Fibroblast of lung (primary cell): ENCODE results near the gene MAST2. TPM values are rescaled to one million over a fixed set of nuclear protein-coding genes. Genes with fewer than 3 reads are reported as not detected.

Source experiments
- DNase-seq, 2 donors: peaks; one replicate each; pipeline versions ENCODE4 v3.0.0 to v3.0.0-alpha.2; 2010; ENCODE audit warnings: low read depth in 2 of 2
- H2AFZ ChIP-seq: 2 replicates; pipeline ENCODE4 v1.5.1; 2012; ENCODE audit warnings: low read length, control low read depth, inconsistent platforms
- H3K27ac ChIP-seq: 2 replicates; pipeline ENCODE4 v1.5.1; 2011; ENCODE audit warnings: low read length, control low read depth; ENCODE audit not compliant: insufficient read depth
- H3K27me3 ChIP-seq: 2 replicates; pipeline ENCODE4 v1.5.1; 2011; ENCODE audit warnings: mild to moderate bottlenecking, low read length; ENCODE audit not compliant: control insufficient read depth, insufficient read depth
- H3K36me3 ChIP-seq: 2 replicates; pipeline ENCODE4 v1.5.1; 2011; ENCODE audit warnings: low read length; ENCODE audit not compliant: control insufficient read depth, insufficient read depth
- H3K4me1 ChIP-seq: 2 replicates; pipeline ENCODE4 v1.5.1; 2011; ENCODE audit warnings: low read length; ENCODE audit not compliant: control insufficient read depth, insufficient read depth; ENCODE audit errors: extremely low read depth
- H3K4me2 ChIP-seq: 2 replicates; pipeline ENCODE4 v1.5.1; 2011; ENCODE audit warnings: low read length, control low read depth; ENCODE audit not compliant: insufficient read depth; ENCODE audit errors: extremely low read depth
- H3K4me3 ChIP-seq, 4 experiments: fragments of 200-600 bp in 1 of 4; sonication (generic) in 1 of 4; replicated peaks in 1 of 4; 2 replicates each; pipeline ENCODE4 v1.5.1; 2011 to 2016; ENCODE audit warnings: low read length in 4 of 4, low read depth in 3 of 4, mild to moderate bottlenecking in 3 of 4, control low read depth in 2 of 4, inconsistent platforms in 1 of 4, mixed read lengths in 1 of 4; ENCODE audit not compliant: insufficient read depth in 1 of 4; ENCODE audit errors: control extremely low read depth in 1 of 4
- H3K79me2 ChIP-seq: 2 replicates; pipeline ENCODE4 v1.5.1; 2012; ENCODE audit warnings: mild to moderate bottlenecking, low read length, inconsistent platforms; ENCODE audit not compliant: control insufficient read depth, insufficient read depth
- H3K9ac ChIP-seq: 2 replicates; pipeline ENCODE4 v1.5.1; 2011; ENCODE audit warnings: mild to moderate bottlenecking, low read length, control low read depth; ENCODE audit not compliant: insufficient read depth
- H3K9me3 ChIP-seq: 2 replicates; pipeline ENCODE4 v1.5.1; 2012; ENCODE audit warnings: low read depth, low read length; ENCODE audit not compliant: control insufficient read depth, insufficient read depth
- H4K20me1 ChIP-seq: 2 replicates; pipeline ENCODE4 v1.5.1; 2011; ENCODE audit warnings: low read length; ENCODE audit not compliant: control insufficient read depth, insufficient read depth; ENCODE audit errors: extremely low read depth
- EZH2 ChIP-seq: IDR thresholded peaks from 2 replicates; pipeline ENCODE4 v1.5.1; 2012; ENCODE audit warnings: low read length, control low read depth, mild to moderate bottlenecking; ENCODE audit errors: missing control alignments
- polyA plus RNA-seq, 2 donors: library from polyadenylated mRNA; depleted of rRNA in 1 of 2; stranded (reverse) in 1 of 2; unstranded in 1 of 2; fragments of >200 nt; gene quantifications; 2 replicates each; pipeline ENCODE4 v1.2.1, GENCODE V29; 2011 to 2012; ENCODE audit warnings: missing spikeins in 1 of 2
- total RNA-seq: library from RNA; depleted of rRNA; stranded (reverse); fragments of >200 nt; gene quantifications from 2 replicates; pipeline ENCODE4 v1.2.1, GENCODE V29; 2014
- TF ChIP-seq, protein P1 (sequence below), 2 donors: IDR thresholded peaks in 1 of 2; conservative IDR thresholded peaks in 1 of 2; 1 replicate in 1 of 2; 2 replicates in 1 of 2; pipeline ENCODE4 v1.5.1; 2011 to 2012; ENCODE audit warnings: low read length in 2 of 2, control low read depth in 1 of 2, inconsistent platforms in 1 of 2, low read depth in 1 of 2, mild to moderate bottlenecking in 1 of 2

MAST2 gene
- total and polyA plus RNA-seq, 2 donors (not counting 1 experiment from before 2014, with no cell fraction given): 17.5 to 24.9 TPM

DNA sequence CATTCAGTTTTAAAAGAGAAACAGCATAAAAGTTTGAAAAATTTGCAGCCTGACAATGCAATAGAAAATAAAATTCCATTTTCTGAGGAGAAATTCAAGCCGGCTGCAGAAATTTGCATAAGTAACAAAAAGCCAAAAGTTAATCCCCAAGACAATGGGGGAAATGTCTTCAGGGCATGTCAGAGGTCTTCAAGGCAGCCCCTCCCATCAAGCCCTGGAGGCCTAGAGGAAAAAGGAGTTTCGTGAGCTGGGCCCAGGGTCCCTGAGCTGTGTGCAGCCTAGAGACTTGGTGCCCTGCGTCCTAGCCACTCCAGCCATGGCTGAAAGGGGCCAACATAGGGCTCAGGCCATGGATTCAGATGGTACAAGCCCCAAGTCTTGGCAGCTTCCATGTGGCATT is 254.4 kb downstream of the MAST2 start:
- no peak for TF ChIP-seq EZH2
- TF ChIP-seq, protein P1, sequence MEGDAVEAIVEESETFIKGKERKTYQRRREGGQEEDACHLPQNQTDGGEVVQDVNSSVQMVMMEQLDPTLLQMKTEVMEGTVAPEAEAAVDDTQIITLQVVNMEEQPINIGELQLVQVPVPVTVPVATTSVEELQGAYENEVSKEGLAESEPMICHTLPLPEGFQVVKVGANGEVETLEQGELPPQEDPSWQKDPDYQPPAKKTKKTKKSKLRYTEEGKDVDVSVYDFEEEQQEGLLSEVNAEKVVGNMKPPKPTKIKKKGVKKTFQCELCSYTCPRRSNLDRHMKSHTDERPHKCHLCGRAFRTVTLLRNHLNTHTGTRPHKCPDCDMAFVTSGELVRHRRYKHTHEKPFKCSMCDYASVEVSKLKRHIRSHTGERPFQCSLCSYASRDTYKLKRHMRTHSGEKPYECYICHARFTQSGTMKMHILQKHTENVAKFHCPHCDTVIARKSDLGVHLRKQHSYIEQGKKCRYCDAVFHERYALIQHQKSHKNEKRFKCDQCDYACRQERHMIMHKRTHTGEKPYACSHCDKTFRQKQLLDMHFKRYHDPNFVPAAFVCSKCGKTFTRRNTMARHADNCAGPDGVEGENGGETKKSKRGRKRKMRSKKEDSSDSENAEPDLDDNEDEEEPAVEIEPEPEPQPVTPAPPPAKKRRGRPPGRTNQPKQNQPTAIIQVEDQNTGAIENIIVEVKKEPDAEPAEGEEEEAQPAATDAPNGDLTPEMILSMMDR (conservative IDR thresholded peaks at IDR 0.05 in 1 of 2, IDR thresholded peaks at IDR 0.05 in 1 of 2; ENCODE audit: low read depth in 1 of 2, low read length in 2 of 2): no peak
- H3K4me2 ChIP-seq: no peak overlapping the region
- H3K4me1 ChIP-seq: no peaks in the 10 kb centered on the region
- no peaks in the 10 kb centered on the region for H4K20me1 ChIP-seq
- no peak overlapping the region for H3K9ac ChIP-seq
- H2AFZ ChIP-seq: no peak overlapping the region
- H3K27me3 ChIP-seq: no peaks in the 10 kb centered on the region
- DNase-seq: no peak
- H3K4me3 ChIP-seq: no peak overlapping the region
- no peak overlapping the region for H3K27ac ChIP-seq
- H3K9me3 ChIP-seq: no peaks in the 10 kb centered on the region
- no peaks in the 10 kb centered on the region for H3K79me2 ChIP-seq
- H3K36me3 ChIP-seq: no peaks in the 10 kb centered on the region

DNA sequence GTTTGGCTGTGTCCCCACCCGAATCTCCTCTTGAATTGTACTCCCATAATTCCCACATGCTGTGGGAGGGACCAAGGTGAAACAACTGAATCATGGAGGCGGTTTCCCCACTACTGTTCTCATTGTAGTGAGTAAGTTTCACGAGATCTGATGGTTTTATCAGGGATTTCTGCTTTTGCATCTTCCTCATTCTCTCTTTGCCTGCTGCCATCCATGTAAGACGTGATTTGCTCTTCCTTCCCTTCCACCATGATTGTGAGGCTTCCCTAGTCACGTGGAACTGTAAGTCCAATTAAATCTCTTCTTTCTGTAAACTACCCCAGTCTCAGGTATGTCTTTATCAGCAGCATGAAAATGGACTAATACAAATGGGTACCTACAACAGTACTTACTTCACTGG is 255.5 kb downstream of the MAST2 start:
- Histone ChIP-seq H3K4me3 (no peak overlapping the region), H3K9me3 (no peaks in the 10 kb centered on the region), H3K4me2 (no peak overlapping the region), H3K27ac (no peak overlapping the region), H3K36me3 (no peaks in the 10 kb centered on the region), H3K27me3 (no peaks in the 10 kb centered on the region), H3K4me1 (no peaks in the 10 kb centered on the region), H3K79me2 (no peaks in the 10 kb centered on the region), H2AFZ (no peak overlapping the region), H4K20me1 (no peaks in the 10 kb centered on the region), H3K9ac (no peak overlapping the region)
- TF ChIP-seq, protein P1 (conservative IDR thresholded peaks at IDR 0.05 in 1 of 2, IDR thresholded peaks at IDR 0.05 in 1 of 2; ENCODE audit: low read depth in 1 of 2, low read length in 2 of 2): no peak
- no peak for DNase-seq

DNA sequence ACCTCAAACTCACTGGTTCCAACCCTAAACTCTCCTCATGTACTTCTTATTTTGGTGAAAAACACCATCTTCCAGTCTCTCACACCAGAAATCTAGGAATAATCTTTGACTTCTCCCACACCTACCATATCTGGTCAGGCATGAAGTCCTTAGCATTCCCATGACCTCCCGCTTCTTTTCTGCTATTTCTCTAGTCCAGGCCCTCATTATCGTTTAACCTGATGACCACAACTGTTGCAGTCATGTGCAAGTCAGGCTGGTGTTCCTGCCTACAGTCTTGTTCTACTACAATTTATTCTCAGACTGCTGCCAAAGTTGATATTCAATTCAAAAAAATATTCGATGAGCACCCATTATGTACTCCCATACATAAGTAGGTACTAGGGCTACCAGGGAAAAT is 257.7 kb downstream of the MAST2 start:
- Histone ChIP-seq H3K27ac (no peak overlapping the region), H3K4me1 (no peaks in the 10 kb centered on the region), H3K4me3 (no peak overlapping the region), H2AFZ (no peak overlapping the region), H3K9ac (no peak overlapping the region), H3K9me3 (no peaks in the 10 kb centered on the region), H3K4me2 (no peak overlapping the region), H3K79me2 (no peaks in the 10 kb centered on the region), H3K36me3 (no peaks in the 10 kb centered on the region), H4K20me1 (no peaks in the 10 kb centered on the region), H3K27me3 (no peaks in the 10 kb centered on the region)
- no peak for TF ChIP-seq EZH2
- TF ChIP-seq, protein P1 (conservative IDR thresholded peaks at IDR 0.05 in 1 of 2, IDR thresholded peaks at IDR 0.05 in 1 of 2; ENCODE audit: low read depth in 1 of 2, low read length in 2 of 2): no peak
- no peak for DNase-seq
